ENCODE data around the gene RAB36.

The RAB36 gene

GRCh38 chr22:23206915-23207314 lies 61.6 kb downstream of the RAB36 start:
- no peak for DNase-seq (ENCODE audit: low read depth in 2 of 2)

DNA sequence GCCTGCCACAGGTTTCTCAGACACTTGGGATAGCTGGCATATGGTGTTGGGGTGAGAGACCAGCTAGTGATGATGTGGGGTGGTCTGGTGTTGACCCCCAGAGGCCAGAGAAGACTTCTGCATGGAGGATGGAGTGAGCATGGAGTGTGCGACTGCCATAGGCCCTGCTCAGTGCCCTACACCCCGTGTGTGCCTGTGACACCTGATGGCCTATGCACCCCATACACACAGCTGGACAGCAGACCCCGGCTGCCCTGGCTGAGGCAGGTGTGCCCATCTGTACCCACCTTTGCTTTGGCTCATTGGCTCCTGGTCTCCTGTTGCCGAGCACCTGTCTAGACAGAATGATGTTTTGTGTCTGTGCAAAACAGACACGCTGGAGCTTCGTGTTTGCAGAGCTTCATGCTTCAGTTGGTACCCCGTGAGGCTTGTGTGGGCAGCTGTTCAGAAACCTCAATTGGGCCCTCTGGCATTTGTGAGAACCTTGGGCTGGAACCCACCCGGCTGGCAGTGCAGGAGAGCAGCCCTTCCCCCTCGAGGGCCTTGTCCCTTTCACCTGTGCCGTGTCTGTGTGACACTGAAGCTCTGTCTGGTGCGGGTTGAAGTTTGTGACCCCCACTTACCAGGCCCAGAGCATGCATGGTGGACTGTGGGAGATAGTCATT lies 62.6 kb downstream of the RAB36 start:
- DNase-seq (ENCODE audit: low read depth in 2 of 2): no peak

DNA sequence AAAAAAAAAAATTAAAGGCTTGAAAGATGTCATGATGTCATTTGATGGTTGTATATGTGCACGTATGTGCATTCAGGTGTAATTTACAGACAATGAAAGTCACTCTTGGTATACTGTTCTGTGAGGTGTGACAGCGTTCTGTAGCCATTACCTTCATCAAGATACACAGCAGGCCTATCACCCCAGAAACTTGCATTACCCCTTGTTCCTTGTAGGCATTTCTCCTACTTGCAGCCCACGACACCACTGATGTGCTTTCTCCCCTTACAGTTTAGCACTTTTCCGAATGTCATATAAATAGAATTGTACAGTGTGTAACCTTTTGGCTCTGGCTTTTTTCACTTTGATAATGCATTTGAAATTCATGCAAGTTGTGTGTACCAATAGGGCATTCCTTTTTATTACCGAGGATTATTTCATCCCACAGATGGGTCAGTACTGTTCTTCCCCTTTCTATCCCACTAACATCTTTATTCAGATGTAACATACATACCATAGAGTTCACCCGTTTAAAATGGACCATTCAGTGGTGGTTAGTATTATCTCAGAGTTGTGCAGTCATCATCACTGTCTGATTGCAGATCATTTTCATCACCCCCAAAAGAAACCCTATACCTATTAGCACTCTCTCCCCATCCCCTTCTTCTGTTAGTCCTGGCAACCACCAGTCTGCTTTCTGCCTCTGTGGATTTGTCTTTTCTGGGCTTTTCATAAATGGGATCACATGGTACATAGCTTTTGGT lies 65.3 kb downstream of the RAB36 start:
- no peak for DNase-seq (ENCODE audit: low read depth in 2 of 2)

DNA sequence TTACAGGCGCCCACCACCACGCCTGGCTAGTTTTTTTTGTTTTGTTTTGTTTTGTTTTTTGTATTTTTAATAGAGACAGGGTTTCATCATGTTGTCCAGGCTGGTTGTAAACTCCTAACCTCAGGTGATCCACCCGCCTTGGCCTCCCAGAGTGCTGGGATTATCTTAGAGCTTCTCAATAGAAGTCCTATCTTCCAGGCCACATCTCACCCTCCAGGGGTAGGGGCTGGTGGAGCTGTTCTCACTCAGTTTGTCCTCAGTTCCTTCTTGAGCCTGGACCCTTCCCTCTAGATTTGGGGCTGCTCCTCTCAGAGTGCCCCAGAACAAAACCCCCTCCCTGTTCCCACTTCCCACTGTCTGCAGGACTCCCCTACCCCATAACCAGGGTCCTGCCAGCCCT lies 66.3 kb downstream of the RAB36 start:
- DNase-seq (ENCODE audit: low read depth in 2 of 2): no peak

DNA sequence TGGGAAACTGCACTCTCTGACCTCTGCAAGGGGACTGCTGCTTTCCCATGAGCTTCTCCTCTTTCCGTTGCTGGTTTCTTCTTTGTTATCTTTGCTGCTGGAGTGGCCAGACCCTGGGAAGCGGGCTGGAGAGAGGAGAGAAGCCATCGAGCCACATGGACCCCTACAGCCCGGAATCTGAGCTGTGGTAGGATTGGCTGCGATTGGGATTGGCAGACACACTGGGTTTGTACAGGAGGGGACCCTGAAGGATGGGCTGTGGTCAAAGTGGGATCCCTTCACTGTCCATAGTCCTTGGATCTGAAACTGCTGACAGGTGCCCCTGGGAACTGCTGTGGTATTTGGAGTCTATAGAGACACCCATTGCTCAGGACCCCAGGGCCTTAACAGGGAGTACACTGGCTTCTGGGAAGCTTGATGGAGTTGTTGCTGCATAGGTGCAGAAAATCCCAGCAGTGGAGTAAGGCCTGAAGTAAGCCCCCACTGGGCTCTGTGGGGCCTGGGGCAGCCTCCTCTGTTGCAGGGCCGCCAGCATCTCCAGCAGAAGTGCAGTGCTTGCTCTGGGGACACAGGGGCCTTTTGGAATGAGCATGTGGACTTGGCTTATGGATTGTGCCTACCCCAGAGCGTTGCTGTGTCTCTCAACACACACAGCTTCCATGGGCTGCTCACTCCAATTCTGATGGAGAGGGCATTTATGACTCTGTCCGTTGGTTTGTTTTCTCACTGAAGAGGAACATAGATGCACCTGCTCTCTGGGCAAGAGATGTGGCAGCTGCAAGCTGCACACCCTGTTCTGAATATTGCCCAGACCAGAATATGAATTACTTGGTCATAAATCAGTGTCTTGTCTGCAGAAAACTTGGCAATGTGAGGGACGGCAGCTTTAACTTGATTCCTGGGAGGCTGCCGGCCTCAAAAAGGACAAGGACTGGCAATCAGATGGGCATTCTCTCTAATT lies 67.1 kb downstream of the RAB36 start:
- no peak for DNase-seq (ENCODE audit: low read depth in 2 of 2)

DNA sequence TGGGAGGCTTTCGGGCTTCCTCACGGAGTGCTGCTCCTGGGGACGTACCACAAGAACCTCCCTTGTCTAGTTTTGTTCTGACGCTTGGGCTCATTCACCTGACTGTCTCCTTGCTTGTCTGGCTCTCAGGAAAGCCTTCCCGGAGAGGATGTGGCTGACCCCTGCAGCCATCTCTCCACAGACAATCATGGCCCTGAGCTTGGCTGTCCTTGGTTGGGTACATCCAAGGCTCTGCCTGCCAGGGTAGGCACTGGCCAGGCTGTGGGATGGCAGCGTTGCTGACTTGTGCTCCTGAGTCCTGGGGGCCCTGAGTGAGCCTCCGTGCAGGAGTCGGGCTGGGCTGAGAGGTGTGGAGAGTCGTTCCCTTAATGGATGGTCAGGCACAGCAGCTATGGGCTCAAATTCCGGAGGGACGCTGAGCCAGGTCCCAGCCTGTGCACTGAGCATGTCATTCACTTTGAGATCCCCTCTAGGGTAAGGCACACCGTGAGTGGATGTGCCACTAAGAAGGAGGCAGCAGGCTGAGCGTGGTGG lies 67.8 kb downstream of the RAB36 start:
- DNase-seq (ENCODE audit: low read depth in 2 of 2): no peak

DNA sequence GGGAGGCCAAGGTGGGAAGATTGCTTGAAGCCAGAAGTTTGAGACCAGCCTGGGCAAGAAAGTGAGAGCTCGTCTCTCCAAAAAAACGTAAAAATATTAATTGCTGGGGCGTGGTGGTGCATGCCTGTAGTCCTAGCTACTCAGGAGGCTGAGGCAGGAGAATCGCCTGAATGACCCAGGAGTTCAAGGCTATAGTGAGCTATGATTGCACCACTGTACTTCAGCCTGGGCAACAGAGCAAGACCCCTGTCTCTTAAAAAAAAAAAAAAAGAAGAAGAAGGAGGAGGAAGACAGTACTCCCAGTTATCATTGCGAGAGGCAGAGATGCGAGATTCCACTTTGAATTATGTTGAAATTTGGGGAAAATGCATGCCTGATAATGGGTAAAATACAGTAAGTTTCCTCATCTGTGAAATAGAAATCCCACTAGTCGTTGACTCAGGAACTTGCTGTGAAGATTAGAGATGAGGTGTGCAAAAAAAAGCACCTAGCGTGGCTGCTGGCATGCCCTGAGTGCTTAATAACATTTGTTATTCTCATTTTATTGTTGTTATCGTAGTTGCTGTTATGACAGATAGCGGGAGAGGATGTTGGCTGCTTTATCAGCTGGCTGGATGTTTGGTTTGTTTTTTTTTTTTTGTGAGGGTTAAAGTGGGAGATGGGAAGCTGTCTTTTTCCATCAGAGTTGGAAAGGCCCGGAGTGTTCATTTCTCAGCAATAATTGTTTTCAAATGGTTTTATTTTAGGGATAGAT lies 68.5 kb downstream of the RAB36 start:
- no peak for DNase-seq (ENCODE audit: low read depth in 2 of 2)

Data from stimulated activated CD8-positive, alpha-beta memory T cell treated with anti-CD3 and anti-CD28 coated beads, Interleukin-7, amount 100 ng/mL, for 4 hours (primary cell).